ENCODE measurements around the gene VAT1L. TPM values are rescaled to one million over a fixed set of nuclear protein-coding genes. Genes with fewer than 3 reads are reported as not detected.

The VAT1L gene
- total RNA-seq, 1 experiment from 2014 or later, result 33.8 TPM

GRCh38 chr16:78028018-78028417, 239.7 kb downstream of the VAT1L start:
- Histone ChIP-seq H3K79me1 (ENCODE audit: insufficient read depth, low read depth, low read length, poor library complexity, severe bottlenecking) (no peaks in the 10 kb centered on the region), H3K4me2 (ENCODE audit: insufficient read depth, insufficient read length, low read length) (no peak overlapping the region), H2BK120ac (ENCODE audit: low read depth, low read length, poor library complexity, severe bottlenecking) (no peak overlapping the region), H3K23ac (ENCODE audit: insufficient read length, low read depth, low read length) (no peak overlapping the region), H3K56ac (ENCODE audit: insufficient read length, low read depth, low read length) (no peak overlapping the region), H2BK15ac (ENCODE audit: low read depth, low read length) (no peak overlapping the region), H4K5ac (ENCODE audit: insufficient read length, low read depth, low read length) (no peak overlapping the region), H3K4me1 (ENCODE audit: insufficient read depth, low read length) (no peaks in the 10 kb centered on the region), H2AK5ac (ENCODE audit: insufficient read length, low read length) (no peak overlapping the region), H3K79me2 (ENCODE audit: insufficient read depth, low read length) (no peaks in the 10 kb centered on the region), H4K8ac (replicated peaks; ENCODE audit: insufficient read length, low read depth, low read length) (no peak overlapping the region), H2BK5ac (ENCODE audit: insufficient read length, low read length) (no peak overlapping the region), H2BK20ac (ENCODE audit: low read depth, low read length, poor library complexity, severe bottlenecking) (no peak overlapping the region), H4K91ac (ENCODE audit: insufficient read length, low read depth, low read length) (no peak overlapping the region), H2AFZ (ENCODE audit: low read length) (no peak overlapping the region), H3K27me3 (ENCODE audit: insufficient read depth, low read length) (no peaks in the 10 kb centered on the region), H3K4ac (ENCODE audit: low read depth, low read length) (no peak overlapping the region), H4K20me1 (ENCODE audit: control insufficient read depth, insufficient read depth, insufficient read length) (no peaks in the 10 kb centered on the region), H3K9me3 (ENCODE audit: control insufficient read depth, low read depth, low read length) (no peaks in the 10 kb centered on the region), H3K9ac (ENCODE audit: extremely low read depth, insufficient read length, low read length) (no peak overlapping the region), H2BK12ac (ENCODE audit: insufficient read length, low read depth, low read length) (no peak overlapping the region), H3K14ac (ENCODE audit: insufficient read depth, low read length) (no peak overlapping the region), H3T11ph (ENCODE audit: low read length) (no peak overlapping the region), H3K23me2 (ENCODE audit: insufficient read length, low read depth, low read length, poor library complexity, severe bottlenecking) (no peaks in the 10 kb centered on the region), H3K18ac (ENCODE audit: insufficient read length, low read depth, low read length) (no peak overlapping the region), H3K27ac (ENCODE audit: insufficient read length, low read depth, low read length) (no peak overlapping the region)
- Mint-ChIP-seq H3K27me3 (ENCODE audit: low read depth) (peaks cover 42% of the 10 kb centered on the region), H3K4me1 (peaks cover 5 to 6% of the 10 kb centered on the region in 2 experiments), H3K27ac (no peak overlapping the region), H3K4me3 (no peak overlapping the region), H3K36me3 (ENCODE audit: insufficient read depth in 1 of 3, low read depth in 3 of 3) (no peaks in the 10 kb centered on the region), H3K9me3 (no peaks in the 10 kb centered on the region)
- no peak for DNase-seq
- TF ChIP-seq CTCF (conservative IDR thresholded peaks at IDR 0.05), result no peak
- no CpG with 5 or more reads among the region's 3 CpGs for WGBS (ENCODE audit: extremely low coverage, insufficient read length, low lambda C conversion rate)

Other genes with a start within 250 kb of the VAT1L start
- 6.8 and 6.9 TPM in 2 replicates for gene NUDT7, start 66.0 kb upstream of the VAT1L start, total RNA-seq (2021)
- gene CLEC3A, start 234.0 kb downstream of the VAT1L start, total RNA-seq (2021), result not detected in 2 replicates

Measured in H9 (cell line).